Measurements from ENCODE around the gene RBM33.

DNA sequence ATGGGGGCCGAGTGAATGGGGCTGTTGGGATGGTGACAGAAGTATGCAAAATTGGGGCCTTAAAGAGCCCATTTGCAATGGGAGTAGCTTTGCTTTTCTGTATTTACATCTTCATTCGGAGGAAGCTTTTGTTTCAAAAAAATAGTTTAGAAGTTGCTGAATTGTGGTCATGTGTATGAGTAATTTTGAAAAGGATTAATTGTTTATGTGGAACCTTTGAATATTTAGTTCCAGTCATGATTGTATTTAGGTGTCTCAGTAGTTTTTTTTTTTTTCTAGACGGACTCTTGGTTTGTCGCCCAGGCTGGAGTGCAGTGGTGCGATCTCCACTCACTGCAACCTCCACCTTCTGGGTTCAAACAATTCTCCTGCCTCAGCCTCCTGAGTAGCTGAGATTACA is 37.2 kb downstream of the RBM33 start:
- TF ChIP-seq, protein P1, sequence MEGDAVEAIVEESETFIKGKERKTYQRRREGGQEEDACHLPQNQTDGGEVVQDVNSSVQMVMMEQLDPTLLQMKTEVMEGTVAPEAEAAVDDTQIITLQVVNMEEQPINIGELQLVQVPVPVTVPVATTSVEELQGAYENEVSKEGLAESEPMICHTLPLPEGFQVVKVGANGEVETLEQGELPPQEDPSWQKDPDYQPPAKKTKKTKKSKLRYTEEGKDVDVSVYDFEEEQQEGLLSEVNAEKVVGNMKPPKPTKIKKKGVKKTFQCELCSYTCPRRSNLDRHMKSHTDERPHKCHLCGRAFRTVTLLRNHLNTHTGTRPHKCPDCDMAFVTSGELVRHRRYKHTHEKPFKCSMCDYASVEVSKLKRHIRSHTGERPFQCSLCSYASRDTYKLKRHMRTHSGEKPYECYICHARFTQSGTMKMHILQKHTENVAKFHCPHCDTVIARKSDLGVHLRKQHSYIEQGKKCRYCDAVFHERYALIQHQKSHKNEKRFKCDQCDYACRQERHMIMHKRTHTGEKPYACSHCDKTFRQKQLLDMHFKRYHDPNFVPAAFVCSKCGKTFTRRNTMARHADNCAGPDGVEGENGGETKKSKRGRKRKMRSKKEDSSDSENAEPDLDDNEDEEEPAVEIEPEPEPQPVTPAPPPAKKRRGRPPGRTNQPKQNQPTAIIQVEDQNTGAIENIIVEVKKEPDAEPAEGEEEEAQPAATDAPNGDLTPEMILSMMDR (IDR thresholded peaks at IDR 0.05) = no peak
- no peak for TF ChIP-seq ATF1 (CRISPR knock-in tag; IDR thresholded peaks at IDR 0.05)

Measured in WTC11 (cell line).